NCI-H1417 treated with DMSO at 0.1 percent for 48 hours (cell line): Measurements from ENCODE around the gene IFT43.

Experiments
- DNase-seq: peaks from one replicate; lab custom pipeline; 2025; lab: John Stamatoyannopoulos, UW

Gene IFT43

DNA sequence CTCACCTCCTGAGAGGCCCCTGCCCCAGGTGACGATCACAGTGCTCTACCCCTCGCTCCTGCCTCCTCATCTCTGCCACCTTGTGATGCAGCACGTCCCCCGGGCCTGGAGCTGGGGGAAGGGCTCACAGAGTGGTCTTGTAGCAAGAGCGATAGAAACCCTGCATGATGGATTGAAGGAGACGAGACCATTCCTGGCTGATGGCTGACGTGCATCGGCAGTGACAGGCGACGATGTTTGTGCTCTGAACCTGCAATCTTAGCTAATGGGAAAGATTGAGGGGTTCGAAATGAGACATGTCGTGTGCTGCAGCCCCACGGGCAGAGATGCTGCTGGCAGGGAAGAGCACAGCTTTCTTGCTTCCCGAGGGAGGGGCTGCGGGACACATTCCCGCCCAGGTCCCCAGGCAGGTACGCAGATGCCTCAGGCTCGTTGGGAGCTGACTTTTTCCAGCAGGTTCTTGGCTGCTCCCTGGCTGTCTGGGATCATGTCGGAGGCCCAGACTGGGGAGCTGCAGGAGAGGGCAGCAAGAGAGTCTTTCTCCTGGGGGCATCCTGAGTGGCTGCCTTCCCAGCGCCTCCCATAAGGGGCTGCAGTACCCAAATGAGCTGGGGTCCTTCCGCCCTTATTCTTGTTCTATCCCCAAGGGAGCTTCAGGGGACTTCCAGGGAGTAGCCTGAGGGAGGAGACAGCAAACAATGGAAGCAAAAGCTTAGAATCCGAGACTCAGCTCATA, 127.5 kb downstream of the IFT43 start:
- DNase-seq: no peak

GRCh38 chr14:76113691-76114090, 128.1 kb downstream of the IFT43 start:
- DNase-seq: no peak

DNA sequence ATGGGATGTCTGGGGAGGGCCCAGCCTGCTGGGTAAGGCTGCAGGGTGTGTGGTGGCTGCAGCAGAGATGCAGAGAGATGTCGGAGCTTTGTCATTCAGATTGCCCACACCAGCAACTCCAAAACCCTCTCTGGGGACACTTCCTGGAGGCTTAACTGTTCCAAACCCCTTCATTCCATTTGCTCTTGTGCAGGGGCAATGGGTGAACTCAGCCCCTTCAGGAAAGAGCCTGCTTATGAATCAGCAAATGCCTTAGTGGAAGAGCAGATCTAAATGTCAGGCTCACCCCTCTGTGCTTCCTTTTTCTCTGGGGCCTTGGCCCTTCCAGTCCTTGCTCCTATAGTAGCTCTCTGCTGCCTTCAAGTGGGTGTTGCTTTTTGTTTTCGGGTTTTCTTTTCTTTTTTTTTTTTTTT, 129.5 kb downstream of the IFT43 start:
- no peak for DNase-seq

- DNase-seq: peak; percentile 93
Observed at GRCh38 chr14:76117789-76118484, 132.4 kb downstream of the IFT43 start.

- no peak for DNase-seq
Observed at GRCh38 chr14:76118594-76118993, 133.0 kb downstream of the IFT43 start.

GRCh38 chr14:76121089-76121748, 135.7 kb downstream of the IFT43 start:
- no peak for DNase-seq

DNA sequence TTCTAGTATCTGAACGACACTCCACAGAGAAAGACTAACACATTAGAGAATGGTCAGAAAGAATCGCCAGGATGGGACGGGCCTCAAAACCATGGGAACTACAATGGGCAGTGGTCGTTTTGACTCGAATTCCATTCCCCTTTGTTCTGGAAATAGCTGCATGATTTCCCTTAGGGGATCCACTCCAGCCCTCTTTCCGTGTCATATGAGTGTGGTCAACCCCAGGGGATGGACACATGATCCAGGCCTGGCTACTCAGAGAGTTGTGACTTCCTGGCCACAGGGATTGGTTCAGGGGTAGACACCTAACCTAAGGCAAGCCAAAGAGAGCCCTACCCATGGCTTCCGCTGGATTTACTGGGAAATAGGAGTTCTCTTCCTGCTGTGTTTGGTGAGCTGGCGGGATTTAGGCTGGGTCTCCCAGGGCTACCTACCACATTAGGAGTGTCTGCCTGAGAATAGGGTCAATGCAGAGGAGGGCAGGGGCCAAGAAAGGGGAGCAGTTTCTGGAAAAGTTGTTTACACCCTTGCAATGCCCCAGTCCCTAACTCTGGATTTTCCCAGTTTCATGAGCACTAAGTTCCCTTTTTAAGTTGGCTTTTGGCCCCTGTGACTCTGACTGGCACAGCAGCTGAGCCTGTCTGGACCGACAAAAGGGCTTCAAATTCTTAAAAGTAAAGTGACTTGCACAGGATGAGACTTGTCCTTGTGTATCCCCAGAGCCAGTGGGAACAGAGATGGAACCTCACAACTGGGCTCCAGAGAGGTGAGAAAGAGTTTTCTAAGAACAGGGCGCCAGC, 138.1 kb downstream of the IFT43 start:
- no peak for DNase-seq

GRCh38 chr14:76125511-76125910, 139.9 kb downstream of the IFT43 start:
- no peak for DNase-seq

GRCh38 chr14:76126076-76126475, 140.5 kb downstream of the IFT43 start:
- no peak for DNase-seq

- DNase-seq: no peak
Observed at GRCh38 chr14:76129851-76130576, 144.5 kb downstream of the IFT43 start.

- DNase-seq: no peak
Observed at GRCh38 chr14:76131071-76131965, 145.8 kb downstream of the IFT43 start.

GRCh38 chr14:76133103-76133502, 147.5 kb downstream of the IFT43 start:
- no peak for DNase-seq
